CD4-positive, alpha-beta memory T cell (primary cell): ENCODE data around the gene WDR27. TPM values are rescaled to one million over a fixed set of nuclear protein-coding genes. Genes with fewer than 3 reads are reported as not detected.

Experiments used
- CTCF ChIA-PET: fragments of 350-600 bp; sonication (Branson Sonifier 250); formaldehyde crosslinking; loops from one replicate; lab custom pipeline; 2021; ENCODE audit warnings: inconsistent platforms; ENCODE audit not compliant: partially characterized antibody; lab: Charles Lee
- POLR2A ChIA-PET: fragments of 350-600 bp; sonication (Branson Sonifier 250); formaldehyde crosslinking; loops from one replicate; lab custom pipeline; 2021; ENCODE audit not compliant: partially characterized antibody; lab: Charles Lee
- DNase-seq, 5 donors: peaks; one replicate each; pipeline versions ENCODE4 v3.0.0 to v3.0.0-alpha.2; 2020 to 2022; ENCODE audit warnings: mixed read lengths in 1 of 5
- H3K27ac ChIP-seq: one replicate; pipeline ENCODE4 v1.7.0; 2013; ENCODE audit warnings: low read depth, low read length
- H3K27me3 ChIP-seq: 2 replicates; pipeline ENCODE4 v1.7.0; 2013; ENCODE audit warnings: mild to moderate bottlenecking, low read length, moderate library complexity; ENCODE audit not compliant: insufficient read depth
- H3K36me3 ChIP-seq: 2 replicates; pipeline ENCODE4 v1.7.0; 2013; ENCODE audit warnings: mild to moderate bottlenecking, low read length, moderate library complexity; ENCODE audit not compliant: insufficient read depth
- H3K4me1 ChIP-seq: 2 replicates; pipeline ENCODE4 v1.7.0; 2013; ENCODE audit warnings: mild to moderate bottlenecking, low read length, moderate library complexity; ENCODE audit not compliant: insufficient read depth
- H3K4me3 ChIP-seq, 2 donors: one replicate each; pipeline ENCODE4 v1.7.0; 2013; ENCODE audit warnings: low read length in 2 of 2, mild to moderate bottlenecking in 1 of 2
- H3K9me3 ChIP-seq, 2 donors: one replicate each; pipeline ENCODE4 v1.7.0; 2013; ENCODE audit warnings: low read length in 2 of 2, control low read depth in 1 of 2; ENCODE audit not compliant: control insufficient read depth in 1 of 2
- H3K27ac Mint-ChIP-seq, 7 donors: one replicate each; pipeline ENCODE4 v1.8.0; 2020 to 2021; ENCODE audit warnings: mixed read lengths in 7 of 7, mild to moderate bottlenecking in 6 of 7, inconsistent platforms in 3 of 7, moderate library complexity in 3 of 7
- H3K27me3 Mint-ChIP-seq, 2 donors: one replicate each; pipeline ENCODE4 v1.8.0; 2020 to 2021; ENCODE audit warnings: mixed read lengths in 2 of 2
- H3K36me3 Mint-ChIP-seq, 2 donors: one replicate each; pipeline ENCODE4 v1.8.0; 2020 to 2021; ENCODE audit warnings: mixed read lengths in 2 of 2, inconsistent platforms in 1 of 2, mild to moderate bottlenecking in 1 of 2
- H3K4me1 Mint-ChIP-seq, 4 donors: one replicate each; pipeline ENCODE4 v1.8.0; 2020 to 2021; ENCODE audit warnings: mixed read lengths in 4 of 4, mild to moderate bottlenecking in 1 of 4
- H3K4me3 Mint-ChIP-seq, 8 donors: one replicate each; pipeline ENCODE4 v1.8.0; 2020 to 2021; ENCODE audit warnings: mixed read lengths in 8 of 8, mild to moderate bottlenecking in 7 of 8, moderate library complexity in 6 of 8, inconsistent platforms in 3 of 8
- H3K9me3 Mint-ChIP-seq, 8 donors: one replicate each; pipeline ENCODE4 v1.8.0; 2020 to 2021; ENCODE audit warnings: mixed read lengths in 8 of 8, mild to moderate bottlenecking in 5 of 8, inconsistent platforms in 3 of 8, moderate library complexity in 1 of 8
- intact Hi-C: fragments of 100-400 bp; cut with micrococcal nuclease; formaldehyde crosslinking; loops from one replicate; pipeline ENCODE4 v1.15.1; 2023
- polyA plus RNA-seq, 2 donors: library from polyadenylated mRNA; unstranded; fragments of 300-500 nt; fragmentation: Illumina TruSeq; gene quantifications; one replicate each; pipeline ENCODE4 v1.2.3, GENCODE V29; 2021
- total RNA-seq, 2 experiments: library from RNA; stranded (reverse); gene quantifications; one replicate each; pipeline ENCODE4 v1.2.3, GENCODE V29; 2021

WDR27 gene
- total and polyA plus RNA-seq, 4 experiments from 2014 or later, result 5.9 to 82.8 (median 39.8) TPM

DNA sequence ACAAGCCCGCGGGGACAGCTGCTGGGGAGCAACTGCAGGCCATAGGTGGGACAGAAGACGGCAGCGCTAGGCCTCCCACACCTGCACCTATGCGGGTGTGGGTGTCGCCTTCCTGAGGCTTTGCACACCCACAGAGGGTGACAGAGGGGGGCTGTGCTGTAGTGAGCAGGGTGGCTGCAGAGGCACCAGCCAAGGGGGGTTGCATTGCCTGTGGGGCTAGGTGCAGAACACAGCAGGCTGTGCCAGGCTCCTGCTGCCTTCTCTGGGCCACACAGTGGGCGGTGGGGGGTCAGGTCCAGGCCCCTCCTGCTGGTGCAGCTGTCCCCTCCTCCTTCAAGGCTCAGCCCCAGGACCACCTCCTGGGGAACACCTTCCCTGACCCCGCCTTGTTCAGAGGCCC, 75.7 kb downstream of the WDR27 start:
- Histone ChIP-seq H3K4me1 (no peaks in the 10 kb centered on the region), H3K4me3 (no peak overlapping the region), H3K36me3 (no peaks in the 10 kb centered on the region), H3K27ac (no peak overlapping the region), H3K9me3 (no peaks in the 10 kb centered on the region), H3K27me3 (no peaks in the 10 kb centered on the region)
- DNase-seq, result no peak
- intact Hi-C loops, result no loop called here
- H3K27ac Mint-ChIP-seq, result no peak overlapping the region
- no peaks in the 10 kb centered on the region for H3K27me3 Mint-ChIP-seq
- H3K36me3 Mint-ChIP-seq, result peaks cover 7 to 27% of the 10 kb centered on the region in 2 donors
- no peaks in the 10 kb centered on the region for H3K4me1 Mint-ChIP-seq
- H3K4me3 Mint-ChIP-seq, result peak overlapping the region in 1 of 8 donors; percentile 22
- CTCF ChIA-PET, result no interaction called here
- H3K9me3 Mint-ChIP-seq, result no peaks in the 10 kb centered on the region
- POLR2A ChIA-PET, result no interaction called here

DNA sequence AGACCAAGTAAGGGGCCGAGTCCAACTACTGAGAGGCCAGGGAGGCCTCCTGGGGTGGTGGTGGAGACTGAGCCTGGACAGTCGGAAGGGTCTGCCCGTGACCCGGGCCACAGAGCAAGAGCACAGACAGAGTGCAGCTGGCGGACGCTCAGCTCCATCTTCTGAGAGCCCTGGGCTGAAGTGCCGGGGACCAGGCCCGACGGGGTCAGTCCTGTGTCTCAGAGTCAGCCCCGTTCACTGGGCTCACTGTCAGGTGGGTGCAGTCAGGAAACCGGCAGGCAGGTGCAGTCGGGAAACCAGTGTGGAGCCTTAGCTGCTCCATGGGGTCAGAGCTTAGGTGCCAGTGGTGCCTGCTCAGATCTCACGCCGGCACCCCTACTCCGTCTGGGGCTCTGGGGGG, 76.5 kb downstream of the WDR27 start:
- Histone ChIP-seq H3K36me3 (no peaks in the 10 kb centered on the region), H3K27me3 (no peaks in the 10 kb centered on the region), H3K4me1 (no peaks in the 10 kb centered on the region), H3K9me3 (no peaks in the 10 kb centered on the region), H3K27ac (no peak overlapping the region), H3K4me3 (no peak overlapping the region)
- no peaks in the 10 kb centered on the region for H3K27me3 Mint-ChIP-seq
- CTCF ChIA-PET, result no interaction called here
- no peaks in the 10 kb centered on the region for H3K9me3 Mint-ChIP-seq
- POLR2A ChIA-PET, result no interaction called here
- no peak overlapping the region for H3K27ac Mint-ChIP-seq
- no peaks in the 10 kb centered on the region for H3K4me1 Mint-ChIP-seq
- peaks cover 7 to 24% of the 10 kb centered on the region in 2 donors for H3K36me3 Mint-ChIP-seq
- intact Hi-C loops, result no loop called here
- DNase-seq, result no peak
- no peak overlapping the region for H3K4me3 Mint-ChIP-seq

DNA sequence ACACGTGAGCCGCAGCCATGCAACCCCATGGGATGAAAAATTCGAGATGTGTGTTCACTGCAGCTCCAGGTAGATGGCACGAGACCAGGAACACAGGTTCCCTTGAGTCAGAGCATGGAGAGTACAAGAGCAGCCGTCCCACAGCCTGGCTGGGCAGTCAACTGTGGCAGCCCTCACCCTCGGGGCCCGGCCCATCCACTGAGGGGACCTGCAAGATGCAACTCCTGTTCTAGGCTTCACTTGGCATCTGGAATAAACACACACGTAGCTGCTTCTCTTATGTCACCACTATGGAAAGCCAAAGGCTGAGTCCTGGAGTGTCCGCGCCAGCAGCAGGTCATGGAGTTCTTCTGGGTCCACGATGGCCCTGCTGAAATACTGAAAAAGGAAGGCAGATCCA, 77.0 kb downstream of the WDR27 start:
- intact Hi-C loops, result no loop called here
- H3K4me3 Mint-ChIP-seq, result no peak overlapping the region

DNA sequence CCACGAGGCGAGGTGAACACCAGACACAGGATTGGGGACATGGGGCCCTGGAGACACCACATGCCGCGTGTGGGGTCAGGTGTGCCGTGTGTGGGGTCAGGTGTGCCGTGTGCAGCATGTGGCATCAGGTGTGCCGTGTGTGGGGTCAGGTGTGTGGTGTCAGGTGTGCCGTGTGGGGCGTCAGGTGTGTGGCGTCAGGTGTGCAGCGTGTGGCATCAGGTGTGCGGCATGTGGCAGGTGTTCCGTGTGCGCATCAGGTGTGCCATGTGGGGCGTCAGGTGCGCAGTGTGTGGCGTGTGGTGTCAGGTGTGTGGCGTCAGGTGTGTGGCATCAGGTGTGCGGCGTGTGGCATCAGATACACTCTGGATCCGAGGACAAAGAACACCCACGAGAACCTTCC, 77.9 kb downstream of the WDR27 start:
- H3K9me3 Mint-ChIP-seq, result no peaks in the 10 kb centered on the region
- CTCF ChIA-PET, result no interaction called here
- Histone ChIP-seq H3K36me3 (no peaks in the 10 kb centered on the region), H3K27ac (no peak overlapping the region), H3K27me3 (no peaks in the 10 kb centered on the region), H3K4me3 (no peak overlapping the region), H3K4me1 (no peaks in the 10 kb centered on the region), H3K9me3 (no peaks in the 10 kb centered on the region)
- POLR2A ChIA-PET, result no interaction called here
- peaks cover 7 to 19% of the 10 kb centered on the region in 2 donors for H3K36me3 Mint-ChIP-seq
- intact Hi-C loops, result no loop called here
- no peak overlapping the region for H3K27ac Mint-ChIP-seq
- DNase-seq, result no peak
- H3K4me1 Mint-ChIP-seq, result no peaks in the 10 kb centered on the region
- H3K27me3 Mint-ChIP-seq, result no peaks in the 10 kb centered on the region
- H3K4me3 Mint-ChIP-seq, result no peak overlapping the region

More for the DNA sequence above, 77.0 kb downstream of the WDR27 start:
- no peak overlapping the region for H3K4me3 ChIP-seq
- no peak for DNase-seq
- no peaks in the 10 kb centered on the region for H3K36me3 ChIP-seq
- Mint-ChIP-seq H3K9me3 (no peaks in the 10 kb centered on the region), H3K27ac (no peak overlapping the region), H3K36me3 (peaks cover 7 to 19% of the 10 kb centered on the region in 2 donors), H3K4me1 (no peaks in the 10 kb centered on the region), H3K27me3 (no peaks in the 10 kb centered on the region)
- no peaks in the 10 kb centered on the region for H3K27me3 ChIP-seq
- ChIA-PET CTCF (no interaction called here), POLR2A (no interaction called here)
- no peak overlapping the region for H3K27ac ChIP-seq
- no peaks in the 10 kb centered on the region for H3K9me3 ChIP-seq
- no peaks in the 10 kb centered on the region for H3K4me1 ChIP-seq

DNA sequence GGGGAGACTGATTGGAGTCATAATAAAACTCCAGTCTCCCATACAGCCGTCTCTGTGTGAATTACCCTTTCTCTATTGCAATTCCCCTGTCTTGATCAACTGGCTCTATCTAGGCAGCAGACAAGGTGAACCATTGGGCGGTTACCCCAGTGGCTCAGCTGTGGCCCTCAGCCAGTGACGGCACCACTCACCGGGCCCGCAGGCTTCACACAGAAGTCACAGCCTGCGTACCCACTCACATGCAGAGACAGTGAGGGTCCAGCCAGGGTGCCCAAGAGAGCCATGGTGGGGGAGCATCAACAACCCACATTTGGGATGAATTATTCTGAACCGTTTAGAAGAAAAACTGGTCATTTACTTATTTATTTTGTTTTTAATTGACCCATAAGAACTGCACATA, 78.5 kb downstream of the WDR27 start:
- no peaks in the 10 kb centered on the region for H3K27me3 Mint-ChIP-seq
- H3K27ac Mint-ChIP-seq, result no peak overlapping the region
- Histone ChIP-seq H3K4me3 (no peak overlapping the region), H3K27ac (no peak overlapping the region), H3K9me3 (no peaks in the 10 kb centered on the region), H3K36me3 (no peaks in the 10 kb centered on the region), H3K27me3 (no peaks in the 10 kb centered on the region), H3K4me1 (no peaks in the 10 kb centered on the region)
- intact Hi-C loops, result no loop called here
- DNase-seq, result no peak
- CTCF ChIA-PET, result no interaction called here
- no peak overlapping the region for H3K4me3 Mint-ChIP-seq
- no peaks in the 10 kb centered on the region for H3K9me3 Mint-ChIP-seq
- H3K4me1 Mint-ChIP-seq, result no peaks in the 10 kb centered on the region
- peaks cover 7 to 19% of the 10 kb centered on the region in 2 donors for H3K36me3 Mint-ChIP-seq
- POLR2A ChIA-PET, result no interaction called here

DNA sequence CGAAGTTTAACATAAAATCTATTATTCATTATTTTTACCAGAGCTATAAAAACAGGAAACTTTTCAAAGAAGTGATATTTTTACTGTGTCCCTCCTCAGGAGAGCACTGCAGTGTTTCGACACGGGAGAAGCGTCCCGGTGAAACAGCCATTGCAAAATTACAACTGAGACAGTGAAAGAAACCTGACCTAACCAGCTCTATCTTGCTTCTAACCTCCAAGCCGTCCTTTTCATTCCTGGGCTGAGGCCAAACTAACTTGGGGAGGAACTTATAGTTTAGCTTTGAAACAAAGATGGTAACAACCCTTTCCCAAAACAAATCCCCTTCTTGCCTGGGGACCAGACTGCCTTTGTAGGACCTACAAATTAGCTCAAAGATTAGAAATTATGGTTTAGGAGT, 79.2 kb downstream of the WDR27 start:
- Histone ChIP-seq H3K9me3 (no peaks in the 10 kb centered on the region), H3K4me1 (no peaks in the 10 kb centered on the region), H3K36me3 (no peaks in the 10 kb centered on the region), H3K27ac (no peak overlapping the region), H3K27me3 (no peaks in the 10 kb centered on the region), H3K4me3 (no peak overlapping the region)
- Mint-ChIP-seq H3K36me3 (peaks cover 7 to 19% of the 10 kb centered on the region in 2 donors), H3K9me3 (no peaks in the 10 kb centered on the region), H3K4me3 (no peak overlapping the region), H3K27ac (no peak overlapping the region), H3K27me3 (no peaks in the 10 kb centered on the region), H3K4me1 (no peaks in the 10 kb centered on the region)
- intact Hi-C loops, result no loop called here
- no peak for DNase-seq
- POLR2A ChIA-PET, result no interaction called here
- CTCF ChIA-PET, result no interaction called here

DNA sequence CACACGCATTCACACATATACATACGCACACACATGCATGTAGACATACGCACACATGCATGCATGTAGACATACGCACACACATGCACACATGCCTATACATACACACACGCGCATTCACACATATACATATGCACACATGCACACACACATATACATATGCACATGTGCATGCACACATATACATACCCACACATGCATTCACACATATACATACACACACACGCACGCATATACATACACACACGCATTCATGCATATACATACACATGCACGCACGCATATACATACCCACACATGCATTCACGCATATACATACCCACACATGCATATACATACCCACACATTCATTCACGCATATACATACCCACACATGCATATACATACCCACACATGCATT, 80.5 kb downstream of the WDR27 start:
- Histone ChIP-seq H3K4me1 (no peaks in the 10 kb centered on the region), H3K9me3 (no peaks in the 10 kb centered on the region), H3K36me3 (no peaks in the 10 kb centered on the region), H3K27me3 (no peaks in the 10 kb centered on the region), H3K4me3 (no peak overlapping the region), H3K27ac (no peak overlapping the region)
- no peak overlapping the region for H3K4me3 Mint-ChIP-seq
- no peak overlapping the region for H3K27ac Mint-ChIP-seq
- CTCF ChIA-PET, result no interaction called here
- DNase-seq, result no peak
- no peaks in the 10 kb centered on the region for H3K27me3 Mint-ChIP-seq
- H3K4me1 Mint-ChIP-seq, result no peaks in the 10 kb centered on the region
- POLR2A ChIA-PET, result no interaction called here
- H3K36me3 Mint-ChIP-seq, result peaks cover 5 to 10% of the 10 kb centered on the region in 2 donors
- H3K9me3 Mint-ChIP-seq, result peaks cover 0 to 6% (median 0%) of the 10 kb centered on the region in 8 donors
- intact Hi-C loops, result no loop called here
